NOMO-1 treated with DMSO at 0.1 percent for 48 hours (cell line): ENCODE data around the gene ZNF423.

Experiments used
- DNase-seq: peaks from one replicate; lab custom pipeline; 2025; ENCODE audit not compliant: unreplicated experiment; lab: John Stamatoyannopoulos, UW

Gene ZNF423

GRCh38 chr16:49608098-49608497, 247.8 kb downstream of the ZNF423 start:
- peak; percentile 20 for DNase-seq

GRCh38 chr16:49605536-49606254, 250.2 kb downstream of the ZNF423 start:
- no peak for DNase-seq

- no peak for DNase-seq
These were observed 251.3 kb downstream of the ZNF423 start for GRCh38 chr16:49604602-49605001.

GRCh38 chr16:49603956-49604355, 252.0 kb downstream of the ZNF423 start:
- no peak for DNase-seq

GRCh38 chr16:49602976-49603310, 253.0 kb downstream of the ZNF423 start:
- no peak for DNase-seq

GRCh38 chr16:49602201-49602975, 253.5 kb downstream of the ZNF423 start:
- no peak for DNase-seq

- DNase-seq = no peak
These were observed 254.3 kb downstream of the ZNF423 start for GRCh38 chr16:49601576-49601975.

- DNase-seq = no peak
These were observed 254.9 kb downstream of the ZNF423 start for GRCh38 chr16:49600976-49601375.

GRCh38 chr16:49600536-49600935, 255.4 kb downstream of the ZNF423 start:
- no peak for DNase-seq

GRCh38 chr16:49599704-49600103, 256.2 kb downstream of the ZNF423 start:
- no peak for DNase-seq

- no peak for DNase-seq
These were observed 256.6 kb downstream of the ZNF423 start for GRCh38 chr16:49599281-49599680.

- DNase-seq = no peak
These were observed 257.3 kb downstream of the ZNF423 start for GRCh38 chr16:49598383-49599170.

GRCh38 chr16:49597796-49598195, 258.1 kb downstream of the ZNF423 start:
- DNase-seq = no peak

- DNase-seq = no peak
These were observed 259.1 kb downstream of the ZNF423 start for GRCh38 chr16:49596648-49597291.

GRCh38 chr16:49596068-49596467, 259.8 kb downstream of the ZNF423 start:
- DNase-seq = peak; percentile 31

- no peak for DNase-seq
These were observed 261.0 kb downstream of the ZNF423 start for GRCh38 chr16:49594685-49595498.

- no peak for DNase-seq
These were observed 261.8 kb downstream of the ZNF423 start for GRCh38 chr16:49594153-49594552.

GRCh38 chr16:49593424-49594040, 262.4 kb downstream of the ZNF423 start:
- DNase-seq = no peak

- DNase-seq = peak; percentile 39
These were observed 263.1 kb downstream of the ZNF423 start for GRCh38 chr16:49592546-49593423.
